Measurements from ENCODE around the gene ROCK2. TPM values are rescaled to one million over a fixed set of nuclear protein-coding genes. Genes with fewer than 3 reads are reported as not detected.
A peak's percentile ranks its signal among the peaks of the same experiment; 100 is the strongest.

The ROCK2 gene
- total RNA-seq, 1 donor from 2014 or later = 45.1 TPM

DNA sequence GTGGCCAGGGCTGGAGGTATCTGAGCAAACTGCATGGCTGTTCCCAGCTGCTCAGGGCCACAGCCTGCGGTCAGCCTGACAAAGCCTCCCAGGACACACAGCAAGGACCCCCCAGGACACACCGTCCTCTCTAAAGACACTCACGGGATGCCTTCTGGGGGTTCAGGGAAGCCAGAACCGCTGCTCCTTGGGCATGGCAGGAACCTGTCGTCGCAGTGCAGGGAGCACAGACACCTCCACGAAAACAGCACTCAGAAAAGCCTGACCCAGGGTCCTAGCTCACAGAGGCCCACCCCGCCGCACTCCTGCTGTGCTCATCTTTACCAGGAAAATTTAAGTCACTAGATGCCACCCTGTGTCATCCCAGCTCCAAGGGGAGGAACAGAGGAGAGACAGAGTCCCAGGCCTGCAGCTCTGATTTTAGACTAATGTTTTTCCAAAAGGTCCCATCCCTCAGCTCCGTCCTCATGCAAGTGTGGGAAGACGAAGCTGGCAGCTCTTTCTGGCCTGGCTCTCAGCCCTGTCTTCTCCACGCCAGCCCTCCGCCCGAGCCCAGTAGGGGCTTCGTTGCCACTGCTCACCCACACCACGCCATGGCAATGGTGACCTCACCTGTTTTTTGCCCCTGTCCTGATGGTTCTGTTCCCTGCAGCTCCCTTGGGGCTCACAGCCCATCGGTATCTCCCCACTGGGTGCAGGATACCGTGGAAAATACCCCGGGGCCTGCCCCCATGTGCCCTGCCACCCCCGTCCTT is 213.1 kb downstream of the ROCK2 start:
- peaks cover 5% of the 10 kb centered on the region for H3K4me1 Mint-ChIP-seq (ENCODE audit: low read depth, unreplicated experiment)

More for the DNA sequence above, 213.1 kb downstream of the ROCK2 start:
- no peak overlapping the region for H2AFZ ChIP-seq (ENCODE audit: low read depth, low read length)
- peaks cover 3% of the 10 kb centered on the region for H3K27me3 ChIP-seq (ENCODE audit: insufficient read depth, low read length)
- Mint-ChIP-seq H3K27ac (ENCODE audit: unreplicated experiment) (peak overlapping the region; percentile 38), H3K27me3 (ENCODE audit: low read depth, unreplicated experiment) (peaks cover 15% of the 10 kb centered on the region), H3K36me3 (ENCODE audit: low read depth, unreplicated experiment) (no peaks in the 10 kb centered on the region), H3K4me3 (ENCODE audit: unreplicated experiment) (no peak overlapping the region), H3K9me3 (ENCODE audit: unreplicated experiment) (peaks cover 2% of the 10 kb centered on the region)
- no peaks in the 10 kb centered on the region for H3K79me2 ChIP-seq (ENCODE audit: insufficient read depth, low read length)
- H3K4me2 ChIP-seq (ENCODE audit: low read length) = no peak overlapping the region
- H3K4me3 ChIP-seq (ENCODE audit: insufficient read depth, low read depth, low read length) = no peak overlapping the region
- peaks cover 21% of the 10 kb centered on the region for H3K4me1 ChIP-seq (ENCODE audit: insufficient read depth, low read length)
- FAIRE-seq (no peak), DNase-seq (ENCODE audit: low read depth) (no peak)
- H3K9ac ChIP-seq (ENCODE audit: low read length) = no peak overlapping the region
- no peaks in the 10 kb centered on the region for H4K20me1 ChIP-seq (ENCODE audit: insufficient read depth, low read length)
- TF ChIP-seq, protein P1, sequence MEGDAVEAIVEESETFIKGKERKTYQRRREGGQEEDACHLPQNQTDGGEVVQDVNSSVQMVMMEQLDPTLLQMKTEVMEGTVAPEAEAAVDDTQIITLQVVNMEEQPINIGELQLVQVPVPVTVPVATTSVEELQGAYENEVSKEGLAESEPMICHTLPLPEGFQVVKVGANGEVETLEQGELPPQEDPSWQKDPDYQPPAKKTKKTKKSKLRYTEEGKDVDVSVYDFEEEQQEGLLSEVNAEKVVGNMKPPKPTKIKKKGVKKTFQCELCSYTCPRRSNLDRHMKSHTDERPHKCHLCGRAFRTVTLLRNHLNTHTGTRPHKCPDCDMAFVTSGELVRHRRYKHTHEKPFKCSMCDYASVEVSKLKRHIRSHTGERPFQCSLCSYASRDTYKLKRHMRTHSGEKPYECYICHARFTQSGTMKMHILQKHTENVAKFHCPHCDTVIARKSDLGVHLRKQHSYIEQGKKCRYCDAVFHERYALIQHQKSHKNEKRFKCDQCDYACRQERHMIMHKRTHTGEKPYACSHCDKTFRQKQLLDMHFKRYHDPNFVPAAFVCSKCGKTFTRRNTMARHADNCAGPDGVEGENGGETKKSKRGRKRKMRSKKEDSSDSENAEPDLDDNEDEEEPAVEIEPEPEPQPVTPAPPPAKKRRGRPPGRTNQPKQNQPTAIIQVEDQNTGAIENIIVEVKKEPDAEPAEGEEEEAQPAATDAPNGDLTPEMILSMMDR (IDR thresholded peaks at IDR 0.05; ENCODE audit: insufficient read depth, low read depth, low read length) = no peak
- no peak for TF ChIP-seq EZH2 (IDR thresholded peaks at IDR 0.05; ENCODE audit: insufficient read depth, low read length)
- no peaks in the 10 kb centered on the region for H3K36me3 ChIP-seq (ENCODE audit: insufficient read depth, low read length)
- H3K27ac ChIP-seq (ENCODE audit: low read depth, low read length) = no peak overlapping the region
- H3K9me3 ChIP-seq (ENCODE audit: insufficient read depth, low read depth, low read length) = no peaks in the 10 kb centered on the region

Other genes with a start within 250 kb of the ROCK2 start
- gene SLC66A3, start 189.2 kb downstream of the ROCK2 start, total RNA-seq = 14.3 and 16.0 TPM in 2 replicates
- 20.3 and 22.1 TPM in 2 replicates for gene E2F6, start 121.5 kb upstream of the ROCK2 start, total RNA-seq
- 9.3 and 14.5 TPM in 2 replicates for gene GREB1, start 189.4 kb upstream of the ROCK2 start, total RNA-seq